Measurements from ENCODE around the gene PIP4K2A.

GRCh38 chr10:22693860-22694259 is 20.5 kb downstream of the PIP4K2A start:
- TF ChIP-seq CTCF (IDR thresholded peaks at IDR 0.05) (no peak), POLR2A (IDR thresholded peaks at IDR 0.05) (no peak)
